HepG2 (cell line): ENCODE measurements around the gene RINL. TPM values are rescaled to one million over a fixed set of nuclear protein-coding genes. Genes with fewer than 3 reads are reported as not detected.

ENCODE experiments used
- ATAC-seq: fragments of 200-7000 bp; cut with Tn5 transposase; 3 replicates; pipeline ENCODE4 v1.9.1; 2020; ENCODE audit warnings: mild to moderate bottlenecking, moderate library complexity
- BruUV-seq: library from RNA; stranded (reverse); fragments of 400-500 nt; replicated peaks from 2 replicates; lab custom pipeline; 2021; lab: Mats Ljungman, UMichigan
- CTCF ChIA-PET: fragments of 300-600 bp; formaldehyde crosslinking; extraction: SDS; loops from one replicate; lab custom pipeline; 2021; ENCODE audit warnings: low total read pairs, inconsistent platforms, low intra/inter-chr PET ratio; lab: Yijun Ruan, JAX
- POLR2A ChIA-PET: fragments of 350-600 bp; sonication (Branson Sonifier 250); formaldehyde crosslinking; loops from one replicate; lab custom pipeline; 2020; ENCODE audit warnings: antibody characterized with exemption, inconsistent platforms; lab: Yijun Ruan, JAX
- DNase-seq: peaks from one replicate; pipeline ENCODE4 v3.0.0-alpha.2; 2015; ENCODE audit warnings: low spot score
- FAIRE-seq: peaks from 3 replicates; lab custom pipeline; 2011; peaks lifted over from hg19 to GRCh38; lab: Jason Lieb, UNC
- H2AFZ ChIP-seq: one replicate; pipeline ENCODE4 v1.6.1; 2011; ENCODE audit warnings: low read length, inconsistent platforms
- H3K27ac ChIP-seq: fragments of 300-600 bp; 3 replicates; pipeline ENCODE4 v1.8.0; 2011; ENCODE audit warnings: mixed run types, mild to moderate bottlenecking, mixed read lengths, low read length, inconsistent platforms; ENCODE audit not compliant: insufficient read depth; ENCODE audit errors: extremely low read length
- H3K27me3 ChIP-seq, 2 experiments: fragments of 200-600 bp in 1 of 2; 2 replicates in 1 of 2; 3 replicates in 1 of 2; pipeline versions ENCODE4 v1.6.0 to v1.8.0; 2011; ENCODE audit warnings: low read length in 2 of 2, mild to moderate bottlenecking in 2 of 2, moderate library complexity in 2 of 2, inconsistent platforms in 1 of 2; ENCODE audit not compliant: insufficient read depth in 2 of 2, control insufficient read depth in 1 of 2
- H3K36me3 ChIP-seq, 2 experiments: fragments of 200-600 bp in 1 of 2; replicated peaks in 1 of 2; 2 replicates in 1 of 2; 3 replicates in 1 of 2; pipeline versions ENCODE4 v1.5.1 to v1.8.0; 2011; ENCODE audit warnings: low read length in 2 of 2, inconsistent platforms in 1 of 2; ENCODE audit not compliant: insufficient read depth in 2 of 2, control insufficient read depth in 1 of 2
- H3K4me1 ChIP-seq: 2 replicates; pipeline ENCODE4 v1.5.1; 2012; ENCODE audit warnings: low read length, inconsistent platforms; ENCODE audit not compliant: insufficient read depth
- H3K4me2 ChIP-seq: 2 replicates; pipeline ENCODE4 v1.6.0; 2011; ENCODE audit warnings: low read depth, low read length, inconsistent platforms
- H3K4me3 ChIP-seq, 3 experiments: fragments of 200-600 bp in 1 of 3; sonication (generic), shearing (Covaris generic) in 1 of 3; replicated peaks in 1 of 3; 2 replicates each; pipeline ENCODE4 v1.5.1; 2011 to 2016; ENCODE audit warnings: low read length in 3 of 3, inconsistent platforms in 2 of 3, low read depth in 2 of 3, mild to moderate bottlenecking in 2 of 3, control low read depth in 1 of 3, mixed read lengths in 1 of 3; ENCODE audit not compliant: insufficient read depth in 1 of 3
- H3K79me2 ChIP-seq: one replicate; pipeline ENCODE4 v1.6.1; 2011; ENCODE audit warnings: low read length, inconsistent platforms; ENCODE audit not compliant: insufficient read depth
- H3K9ac ChIP-seq: 2 replicates; pipeline ENCODE4 v1.6.0; 2011; ENCODE audit warnings: mild to moderate bottlenecking, low read depth, low read length, inconsistent platforms; ENCODE audit not compliant: insufficient read depth
- H3K9me3 ChIP-seq: 2 replicates; pipeline ENCODE4 v1.5.1; 2012; ENCODE audit warnings: mild to moderate bottlenecking, low read length
- H4K20me1 ChIP-seq: 2 replicates; pipeline ENCODE4 v1.6.0; 2011; ENCODE audit warnings: inconsistent platforms, mild to moderate bottlenecking, low read length, moderate library complexity; ENCODE audit not compliant: insufficient read depth
- CCAR2 ChIP-seq: fragments of 200-400 bp; formaldehyde crosslinking; optimal IDR thresholded peaks from 2 replicates; pipeline ENCODE3; 2018; ENCODE audit warnings: low read depth, mild to moderate bottlenecking, low read length, moderate library complexity
- ETV6 ChIP-seq: sonication (generic); formaldehyde crosslinking; conservative IDR thresholded peaks from 2 replicates; pipeline ENCODE4 v1.4.0; 2020; ENCODE audit warnings: missing genetic modification reagents
- KLF15 ChIP-seq: sonication (generic); formaldehyde crosslinking; IDR thresholded peaks from 2 replicates; pipeline ENCODE4 v1.8.1; 2023; ENCODE audit warnings: borderline replicate concordance, mild to moderate bottlenecking, inconsistent platforms, missing genetic modification reagents, mixed read lengths
- RBM22 ChIP-seq: fragments of 200-400 bp; formaldehyde crosslinking; optimal IDR thresholded peaks from 2 replicates; pipeline ENCODE3; 2017; ENCODE audit warnings: mild to moderate bottlenecking, low read length, moderate library complexity
- RXRB ChIP-seq: IDR thresholded peaks from 2 replicates; pipeline ENCODE4 v1.6.1; 2016; ENCODE audit warnings: borderline replicate concordance, missing genetic modification reagents, missing compliant biosample characterization
- SIN3A ChIP-seq: IDR thresholded peaks from 2 replicates; pipeline ENCODE4 v1.6.1; 2011; ENCODE audit warnings: low read depth, mild to moderate bottlenecking, control low read depth, low read length, borderline replicate concordance
- THRA ChIP-seq: sonication (generic); formaldehyde crosslinking; IDR thresholded peaks from 2 replicates; pipeline ENCODE4 v1.4.0; 2020; ENCODE audit warnings: missing genetic modification reagents, borderline replicate concordance
- ZBTB46 ChIP-seq: sonication (generic); formaldehyde crosslinking; IDR thresholded peaks from 2 replicates; pipeline ENCODE4 v1.4.0; 2020; ENCODE audit warnings: mild to moderate bottlenecking, missing genetic modification reagents, borderline replicate concordance
- ZNF142 ChIP-seq: sonication (generic); formaldehyde crosslinking; IDR thresholded peaks from 2 replicates; pipeline ENCODE4 v1.4.0; 2020; ENCODE audit warnings: missing genetic modification reagents
- ZNF335 ChIP-seq: sonication (generic); formaldehyde crosslinking; IDR thresholded peaks from 2 replicates; pipeline ENCODE4 v1.4.0; 2020; ENCODE audit warnings: missing genetic modification reagents
- ZNF615 ChIP-seq: sonication (generic); formaldehyde crosslinking; IDR thresholded peaks from 2 replicates; pipeline ENCODE4 v1.5.0; 2020; ENCODE audit warnings: mild to moderate bottlenecking, missing genetic modification reagents, borderline replicate concordance
- ZNF792 ChIP-seq: IDR thresholded peaks from 2 replicates; pipeline ENCODE4 v1.6.1; 2016
- WGBS: methylation state at CpG from one replicate; pipeline ENCODE4 v1.1.6; 2017; ENCODE audit warnings: low lambda C conversion rate; 5-methylcytosine and 5-hydroxymethylcytosine counted together
- in situ Hi-C: cut with HindIII; loops from 2 replicates; pipeline ENCODE4 v1.10.0; 2017; ENCODE audit warnings: low pct_unique_long_range_greater_than_20kb; ENCODE audit not compliant: extremely low pct_ligation_motif_present
- intact Hi-C: fragments of 100-400 bp; cut with micrococcal nuclease; formaldehyde crosslinking; loops from one replicate; pipeline ENCODE4 v1.10.0; 2022; ENCODE audit not compliant: unreplicated experiment
- polyA plus RNA-seq, 8 experiments: library from polyadenylated mRNA; depleted of rRNA in 3 of 8; stranded (reverse) in 7 of 8; unstranded in 1 of 8; fragments of >200 nt; fragmentation: Illumina TruSeq in 4 of 8; extraction: Trizol in 4 of 8; gene quantifications; 2 replicates each; pipeline versions ENCODE4 v1.2.1 to v1.2.3, GENCODE V29; 2011 to 2016; ENCODE audit warnings: low read depth in 4 of 8, missing spikeins in 1 of 8, mixed read lengths in 1 of 8; ENCODE audit not compliant: insufficient read depth in 1 of 8
- total RNA-seq, 5 experiments: library from RNA; depleted of rRNA; stranded (reverse); fragments of >200 nt; fragmentation: Illumina TruSeq; extraction: Trizol; gene quantifications; 2 replicates each; pipeline ENCODE4 v1.2.3, GENCODE V29; 2016; ENCODE audit warnings: low read depth in 1 of 5

Gene RINL
- total and polyA plus RNA-seq, 2 of the 13 experiments (the other 11 are each of a cell fraction or from before 2014, with no cell fraction given): 11.4 to 18.0 TPM

- TF ChIP-seq ZNF615 (CRISPR knock-in tag): no peak
- no peak for TF ChIP-seq ZBTB46 (CRISPR knock-in tag)
- TF ChIP-seq SIN3A: 0 out of 2 replicates have a peak, but pooled peaks have one; percentile 20
- TF ChIP-seq RXRB (CRISPR knock-in tag): no peak
These were observed 20.8 kb upstream of the RINL start (continued) for GRCh38 chr19:38898788-38899446.

GRCh38 chr19:38894968-38895367, 16.9 kb upstream of the RINL start:
- H4K20me1 ChIP-seq: no peaks in the 10 kb centered on the region
- FAIRE-seq: no peak
- TF ChIP-seq ZNF142 (CRISPR knock-in tag) (no peak), ZNF335 (CRISPR knock-in tag) (no peak), CCAR2 (no peak), RBM22 (no peak), ZNF792 (CRISPR knock-in tag) (no peak), KLF15 (no peak), ETV6 (CRISPR knock-in tag) (no peak), THRA (CRISPR knock-in tag) (no peak)

More at GRCh38 chr19:38894968-38895367, 16.9 kb upstream of the RINL start:
- no peak overlapping the region for H2AFZ ChIP-seq
- in situ Hi-C loops (no loop called here), intact Hi-C loops (no loop called here)
- no peak for ATAC-seq
- H3K9me3 ChIP-seq: no peaks in the 10 kb centered on the region
- CTCF ChIA-PET: no interaction called here
- no TSS peak for BruUV-seq
- no peak overlapping the region for H3K4me3 ChIP-seq
- no peaks in the 10 kb centered on the region; a peak in 1 of 5 replicates for H3K27me3 ChIP-seq
- H3K27ac ChIP-seq: no peak overlapping the region
- H3K4me2 ChIP-seq: no peak overlapping the region
- POLR2A ChIA-PET: no interaction called here
- WGBS: 86% methylated on average over 9 of the region's 9 CpGs
- no peaks in the 10 kb centered on the region; a peak in 1 of 5 replicates for H3K36me3 ChIP-seq
- H3K9ac ChIP-seq: no peak overlapping the region
- DNase-seq: no peak
- peaks cover 16% of the 10 kb centered on the region for H3K4me1 ChIP-seq
- H3K79me2 ChIP-seq: no peaks in the 10 kb centered on the region
